Aorta (tissue), 5 donors: ENCODE data around the gene CRYBB2. TPM values are rescaled to one million over a fixed set of nuclear protein-coding genes. Genes with fewer than 3 reads are reported as not detected.
A peak's percentile ranks its signal among the peaks of the same experiment; 100 is the strongest.
"Not testable (repeated sequence)": the region's sequence is repeated elsewhere in the genome, so short reads cannot be mapped to it uniquely, and the experiment has no call there.

Experiments
- ATAC-seq: fragments of 200-7000 bp; cut with Tn5 transposase; one replicate; pipeline ENCODE4 v1.9.1; 2022; ENCODE audit warnings: moderate library complexity; ENCODE audit not compliant: low FRiP score
- DNase-seq, 2 donors: peaks; one replicate each; pipeline ENCODE4 v3.0.0-alpha.2; 2020
- H3K27ac ChIP-seq, 2 donors: one replicate each; pipeline ENCODE4 v1.5.1; 2013; ENCODE audit warnings: low read length in 2 of 2, mild to moderate bottlenecking in 2 of 2, moderate library complexity in 2 of 2, control low read depth in 1 of 2, inconsistent platforms in 1 of 2, low read depth in 1 of 2
- H3K27me3 ChIP-seq, 2 donors: one replicate each; pipeline ENCODE4 v1.6.1; 2013; ENCODE audit warnings: control low read depth in 1 of 2, low read length in 1 of 2, mild to moderate bottlenecking in 1 of 2, moderate library complexity in 1 of 2; ENCODE audit not compliant: insufficient read depth in 2 of 2, control insufficient read depth in 1 of 2
- H3K36me3 ChIP-seq, 2 donors: one replicate each; pipeline ENCODE4 v1.6.1; 2013; ENCODE audit warnings: control low read depth in 1 of 2, low read length in 1 of 2, mild to moderate bottlenecking in 1 of 2; ENCODE audit not compliant: insufficient read depth in 2 of 2, control insufficient read depth in 1 of 2
- H3K4me1 ChIP-seq, 2 donors: one replicate each; pipeline ENCODE4 v1.6.1; 2013; ENCODE audit warnings: low read length in 2 of 2, control low read depth in 1 of 2, mild to moderate bottlenecking in 1 of 2, moderate library complexity in 1 of 2; ENCODE audit not compliant: insufficient read depth in 2 of 2, control insufficient read depth in 1 of 2
- H3K4me3 ChIP-seq, 2 donors: one replicate each; pipeline ENCODE4 v1.5.1; 2013; ENCODE audit warnings: low read length in 2 of 2, control low read depth in 1 of 2, mild to moderate bottlenecking in 1 of 2
- H3K9me3 ChIP-seq: one replicate; pipeline ENCODE4 v1.6.1; 2013; ENCODE audit warnings: mild to moderate bottlenecking, low read length; ENCODE audit not compliant: control insufficient read depth
- WGBS, 2 donors: extraction: QIAGEN DNeasy Blood & Tissue Kit; methylation state at CpG; one replicate each; pipeline ENCODE4 v1.1.7; 2013; 5-methylcytosine and 5-hydroxymethylcytosine counted together
- intact Hi-C, 2 donors: fragments of 100-400 bp; cut with DNase I; formaldehyde crosslinking; loops; one replicate each; pipeline versions ENCODE4 v1.14.2 to v1.15.0; 2022
- polyA plus RNA-seq, 2 donors: library from polyadenylated mRNA; stranded (reverse); fragments of 200-250 nt; gene quantifications; one replicate each; pipeline ENCODE4 v1.2.3, GENCODE V29; 2013
- total RNA-seq, 2 donors: library from RNA; stranded (reverse); fragmentation: NEBNext Ultra II Directional; extraction: Animal tissue kit (Norgen Biotek cat#: 25700); gene quantifications; one replicate each; pipeline ENCODE4 v1.2.1, GENCODE V29; 2021
- donor health status: healthy with polysubstance abuse.
- donor health status: Bipolar disorder and iron deficiency.
- donor health status: DM: no; HTN: no; CAD: no.
- donor health status: DM: no; HTN: no; CAD: no.
- donor health status: DM: yes; HTN: yes; CAD: no.

Gene CRYBB2
- total and polyA plus RNA-seq, 4 donors, result 0.45 to 2.8 TPM; not detected in 2

GRCh38 chr22:25177895-25178294 lies 41.5 kb upstream of the CRYBB2 start:
- 81 to 85% methylated on average over 9 of the region's 9 CpGs for WGBS, 2 donors
- intact Hi-C loops, result no loop called here
- H3K36me3 ChIP-seq, result peaks cover 0 to 17% of the 10 kb centered on the region in 2 donors
- H3K9me3 ChIP-seq, result no peaks in the 10 kb centered on the region
- no peak for ATAC-seq
- no peak overlapping the region for H3K4me3 ChIP-seq
- H3K27me3 ChIP-seq, result no peaks in the 10 kb centered on the region
- DNase-seq, result no peak
- no peak overlapping the region for H3K27ac ChIP-seq
- no peaks in the 10 kb centered on the region for H3K4me1 ChIP-seq

GRCh38 chr22:25178348-25178747 lies 41.1 kb upstream of the CRYBB2 start:
- H3K4me3 ChIP-seq, H3K4me1 ChIP-seq, H3K9me3 ChIP-seq, intact Hi-C loops, H3K27me3 ChIP-seq, H3K27ac ChIP-seq, DNase-seq: not testable (repeated sequence)
- 89 to 93% methylated on average over 6 of the region's 6 CpGs for WGBS, 2 donors
- H3K36me3 ChIP-seq, result peaks cover 0 to 17% of the 10 kb centered on the region in 2 donors
- peak; percentile 49 for ATAC-seq

- intact Hi-C loops, result not testable (repeated sequence)
Measured at GRCh38 chr22:25178869-25179631, 40.4 kb upstream of the CRYBB2 start.

GRCh38 chr22:25182131-25183110 lies 37.0 kb upstream of the CRYBB2 start:
- Histone ChIP-seq H3K4me3 (no peak overlapping the region), H3K9me3 (no peaks in the 10 kb centered on the region), H3K4me1 (no peaks in the 10 kb centered on the region), H3K27me3 (no peaks in the 10 kb centered on the region), H3K27ac (peak overlapping the region in 1 of 2 donors; percentile 50), H3K36me3 (peaks cover 13 to 21% of the 10 kb centered on the region in 2 donors)
- peak; percentile 55 for ATAC-seq
- WGBS, 2 donors, result 64 to 66% methylated on average over 10 of the region's 10 CpGs
- intact Hi-C loops, result no loop called here
- DNase-seq, result no peak

More at GRCh38 chr22:25178869-25179631, 40.4 kb upstream of the CRYBB2 start:
- DNase-seq, H3K4me3 ChIP-seq, H3K4me1 ChIP-seq, H3K9me3 ChIP-seq, H3K27ac ChIP-seq, H3K27me3 ChIP-seq: not testable (repeated sequence)
- ATAC-seq, result peak; percentile 11
- WGBS, 2 donors, result 77 to 78% methylated on average over 45 to 52 of the region's 63 CpGs
- H3K36me3 ChIP-seq, result peaks cover 2 to 17% of the 10 kb centered on the region in 2 donors

- no peak for DNase-seq
- Histone ChIP-seq H3K27me3 (no peaks in the 10 kb centered on the region), H3K4me1 (no peaks in the 10 kb centered on the region), H3K9me3 (no peaks in the 10 kb centered on the region), H3K36me3 (peaks cover 17 to 21% of the 10 kb centered on the region in 2 donors), H3K4me3 (no peak overlapping the region), H3K27ac (no peak overlapping the region)
- WGBS, 2 donors, result 85 to 87% methylated on average over 12 of the region's 12 CpGs
- intact Hi-C loops, result no loop called here
- ATAC-seq, result no peak
Measured at GRCh38 chr22:25183949-25184619, 35.4 kb upstream of the CRYBB2 start.

- DNase-seq (no peak), ATAC-seq (no peak)
- Histone ChIP-seq H3K27ac (no peak overlapping the region), H3K4me3 (no peak overlapping the region), H3K4me1 (no peaks in the 10 kb centered on the region), H3K27me3 (no peaks in the 10 kb centered on the region), H3K9me3 (no peaks in the 10 kb centered on the region), H3K36me3 (peaks cover 14 to 21% of the 10 kb centered on the region in 2 donors)
- 71 to 79% methylated on average over 3 of the region's 3 CpGs for WGBS, 2 donors
- intact Hi-C loops, result no loop called here
Measured at GRCh38 chr22:25186140-25186539, 33.3 kb upstream of the CRYBB2 start.

GRCh38 chr22:25187469-25187868 lies 32.0 kb upstream of the CRYBB2 start:
- Histone ChIP-seq H3K9me3 (no peaks in the 10 kb centered on the region), H3K27me3 (no peaks in the 10 kb centered on the region), H3K4me3 (no peak overlapping the region), H3K27ac (no peak overlapping the region), H3K4me1 (no peaks in the 10 kb centered on the region), H3K36me3 (peaks cover 20 to 21% of the 10 kb centered on the region in 2 donors)
- WGBS, 2 donors, result 82 to 90% methylated on average over 6 of the region's 6 CpGs
- no peak for DNase-seq
- intact Hi-C loops, result no loop called here
- no peak for ATAC-seq

- H3K4me3 ChIP-seq, result no peak overlapping the region
- no peak for DNase-seq
- ATAC-seq, result no peak
- no peaks in the 10 kb centered on the region for H3K4me1 ChIP-seq
- 77% methylated on average over 12 of the region's 12 CpGs for WGBS, 2 donors
- peaks cover 5 to 17% of the 10 kb centered on the region in 2 donors for H3K36me3 ChIP-seq
- H3K27me3 ChIP-seq, result no peaks in the 10 kb centered on the region
- H3K9me3 ChIP-seq, result no peaks in the 10 kb centered on the region
- intact Hi-C loops, result no loop called here
- no peak overlapping the region for H3K27ac ChIP-seq
Measured at GRCh38 chr22:25192406-25192805, 27.0 kb upstream of the CRYBB2 start.
